RWPE2 (cell line): ENCODE results near the gene RAB33B.

Experiments
- ATAC-seq: fragments of 200-7000 bp; cut with Tn5 transposase; 3 replicates; pipeline ENCODE4 v1.9.1; 2021; ENCODE audit warnings: low read depth
- DNase-seq: peaks from one replicate; pipeline ENCODE4 v3.0.0-alpha.2; 2020; ENCODE audit warnings: low spot score
- H3K27ac ChIP-seq: fragments of 450-650 bp; 2 replicates; pipeline ENCODE4 v1.5.1; 2017; ENCODE audit warnings: mild to moderate bottlenecking; ENCODE audit not compliant: poor library complexity, severe bottlenecking
- H3K27me3 ChIP-seq: fragments of 250-450 bp; sonication (Bioruptor Pico); 2 replicates; pipeline ENCODE4 v1.5.1; 2021; ENCODE audit warnings: mild to moderate bottlenecking, moderate library complexity; ENCODE audit not compliant: insufficient read depth, poor library complexity, severe bottlenecking
- H3K36me3 ChIP-seq: fragments of 250-450 bp; sonication (Bioruptor Pico); 2 replicates; pipeline ENCODE4 v1.5.1; 2020; ENCODE audit warnings: low read depth, mild to moderate bottlenecking, moderate library complexity
- H3K4me1 ChIP-seq: fragments of 250-450 bp; sonication (Bioruptor Pico); 2 replicates; pipeline ENCODE4 v1.5.1; 2021; ENCODE audit warnings: mild to moderate bottlenecking, moderate library complexity; ENCODE audit not compliant: insufficient read depth, poor library complexity, severe bottlenecking
- H3K4me3 ChIP-seq: fragments of 250-450 bp; sonication (Bioruptor Pico); 2 replicates; pipeline ENCODE4 v1.5.1; 2021; ENCODE audit warnings: mild to moderate bottlenecking, moderate library complexity; ENCODE audit not compliant: severe bottlenecking
- H3K9me3 ChIP-seq: fragments of 250-450 bp; sonication (Bioruptor Pico); 2 replicates; pipeline ENCODE4 v1.5.1; 2021; ENCODE audit warnings: mild to moderate bottlenecking, moderate library complexity; ENCODE audit not compliant: severe bottlenecking
- TF ChIP-seq, protein P1 (sequence below): fragments of 450-650 bp; IDR thresholded peaks from one replicate; pipeline ENCODE4 v1.5.1; 2017; ENCODE audit warnings: mild to moderate bottlenecking, moderate library complexity; ENCODE audit not compliant: poor library complexity, severe bottlenecking

The RAB33B gene

DNA sequence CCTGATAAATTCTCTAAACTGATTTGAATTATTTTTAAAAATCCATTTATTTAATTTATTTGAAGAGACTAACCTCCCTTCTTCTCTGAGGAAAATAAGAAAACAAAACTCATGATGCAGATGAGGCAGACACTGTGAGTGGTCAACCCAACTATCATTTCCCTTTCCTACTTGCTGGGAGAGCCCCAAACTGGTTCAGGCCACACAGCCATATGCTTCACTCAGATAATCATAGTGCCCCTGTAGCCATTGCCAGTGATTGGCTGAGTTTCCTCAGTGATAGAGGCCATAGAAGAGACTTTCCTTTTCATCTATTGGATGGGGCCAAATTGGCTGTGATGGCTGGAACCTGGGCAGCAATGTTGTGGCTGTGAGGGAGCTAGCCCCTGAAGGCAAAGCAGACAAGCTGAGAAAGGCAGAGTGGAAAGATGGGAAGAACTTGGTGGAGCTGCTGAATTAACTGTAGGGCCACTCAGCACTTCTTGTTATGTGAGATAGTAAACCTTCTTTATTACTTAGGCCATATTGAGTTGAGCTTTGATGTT, 49.8 kb downstream of the RAB33B start:
- TF ChIP-seq, protein P1, sequence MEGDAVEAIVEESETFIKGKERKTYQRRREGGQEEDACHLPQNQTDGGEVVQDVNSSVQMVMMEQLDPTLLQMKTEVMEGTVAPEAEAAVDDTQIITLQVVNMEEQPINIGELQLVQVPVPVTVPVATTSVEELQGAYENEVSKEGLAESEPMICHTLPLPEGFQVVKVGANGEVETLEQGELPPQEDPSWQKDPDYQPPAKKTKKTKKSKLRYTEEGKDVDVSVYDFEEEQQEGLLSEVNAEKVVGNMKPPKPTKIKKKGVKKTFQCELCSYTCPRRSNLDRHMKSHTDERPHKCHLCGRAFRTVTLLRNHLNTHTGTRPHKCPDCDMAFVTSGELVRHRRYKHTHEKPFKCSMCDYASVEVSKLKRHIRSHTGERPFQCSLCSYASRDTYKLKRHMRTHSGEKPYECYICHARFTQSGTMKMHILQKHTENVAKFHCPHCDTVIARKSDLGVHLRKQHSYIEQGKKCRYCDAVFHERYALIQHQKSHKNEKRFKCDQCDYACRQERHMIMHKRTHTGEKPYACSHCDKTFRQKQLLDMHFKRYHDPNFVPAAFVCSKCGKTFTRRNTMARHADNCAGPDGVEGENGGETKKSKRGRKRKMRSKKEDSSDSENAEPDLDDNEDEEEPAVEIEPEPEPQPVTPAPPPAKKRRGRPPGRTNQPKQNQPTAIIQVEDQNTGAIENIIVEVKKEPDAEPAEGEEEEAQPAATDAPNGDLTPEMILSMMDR, result no peak
- no peak for ATAC-seq
- no peaks in the 10 kb centered on the region for H3K4me1 ChIP-seq
- H3K27me3 ChIP-seq, result no peaks in the 10 kb centered on the region
- no peak for DNase-seq
- H3K9me3 ChIP-seq, result no peaks in the 10 kb centered on the region
- H3K4me3 ChIP-seq, result no peak overlapping the region
- no peak overlapping the region for H3K27ac ChIP-seq
- peaks cover 14% of the 10 kb centered on the region; the same call in 1 of the 2 replicates for H3K36me3 ChIP-seq

DNA sequence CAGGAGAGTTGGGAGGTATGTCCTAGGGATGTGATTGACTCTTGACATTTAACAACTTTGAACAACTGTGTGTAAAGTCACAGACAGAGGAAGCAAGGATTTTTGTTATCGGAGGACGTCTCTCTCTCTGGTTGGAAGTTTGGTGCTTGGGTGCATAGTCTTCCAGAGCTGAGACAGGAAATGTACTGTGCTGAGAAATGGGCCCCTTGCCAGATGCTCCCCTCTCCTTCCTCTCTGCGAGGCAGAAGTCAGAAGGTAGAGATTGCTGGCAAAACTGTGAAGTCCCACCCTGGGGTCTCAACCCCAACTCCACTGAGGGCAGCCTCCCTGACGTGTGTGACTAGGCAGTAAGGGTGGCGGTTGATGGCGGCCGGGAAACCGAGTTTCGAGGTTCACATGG, 52.9 kb downstream of the RAB33B start:
- H3K27ac ChIP-seq, result no peak overlapping the region
- H3K27me3 ChIP-seq, result no peaks in the 10 kb centered on the region
- no peaks in the 10 kb centered on the region for H3K9me3 ChIP-seq
- H3K36me3 ChIP-seq, result peaks cover 32% of the 10 kb centered on the region
- H3K4me3 ChIP-seq, result no peak overlapping the region
- no peak for DNase-seq
- no peak for ATAC-seq
- TF ChIP-seq, protein P1, result no peak
- no peaks in the 10 kb centered on the region for H3K4me1 ChIP-seq

DNA sequence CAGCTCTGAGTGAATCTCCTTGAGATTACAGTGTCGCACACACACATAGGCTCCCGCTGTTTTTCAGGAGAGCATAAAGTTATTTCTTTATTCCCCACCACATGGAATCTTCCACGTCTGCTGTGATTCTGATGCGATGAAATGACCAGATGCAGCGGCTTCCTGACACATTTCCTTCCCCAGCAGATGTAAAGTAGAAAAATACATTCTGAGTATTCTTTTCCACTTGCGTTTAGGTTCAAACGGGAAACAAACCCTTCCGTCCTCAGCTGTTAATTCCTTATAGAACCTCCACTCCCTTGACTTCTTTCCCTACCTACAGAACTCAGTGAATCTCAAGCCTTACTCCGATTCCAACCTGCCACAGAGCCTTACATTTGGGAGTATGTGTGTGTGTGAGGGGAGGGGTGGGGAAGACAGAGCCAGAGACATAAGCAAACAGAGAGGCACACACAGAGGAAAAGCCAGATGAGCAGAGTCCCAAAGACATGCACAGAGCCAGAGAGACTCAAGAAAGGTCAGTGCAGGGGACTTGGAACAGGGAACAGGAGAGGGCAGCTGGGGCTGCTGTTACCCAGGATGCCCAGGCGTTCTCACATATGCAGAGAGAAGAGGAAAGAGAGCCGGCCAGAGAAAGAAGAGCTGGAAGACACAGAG, 54.8 kb downstream of the RAB33B start:
- TF ChIP-seq, protein P1, result no peak
- Histone ChIP-seq H3K4me3 (no peak overlapping the region), H3K36me3 (peaks cover 45% of the 10 kb centered on the region), H3K4me1 (no peaks in the 10 kb centered on the region), H3K27ac (no peak overlapping the region), H3K9me3 (no peaks in the 10 kb centered on the region), H3K27me3 (no peaks in the 10 kb centered on the region)
- no peak for ATAC-seq
- DNase-seq, result no peak

DNA sequence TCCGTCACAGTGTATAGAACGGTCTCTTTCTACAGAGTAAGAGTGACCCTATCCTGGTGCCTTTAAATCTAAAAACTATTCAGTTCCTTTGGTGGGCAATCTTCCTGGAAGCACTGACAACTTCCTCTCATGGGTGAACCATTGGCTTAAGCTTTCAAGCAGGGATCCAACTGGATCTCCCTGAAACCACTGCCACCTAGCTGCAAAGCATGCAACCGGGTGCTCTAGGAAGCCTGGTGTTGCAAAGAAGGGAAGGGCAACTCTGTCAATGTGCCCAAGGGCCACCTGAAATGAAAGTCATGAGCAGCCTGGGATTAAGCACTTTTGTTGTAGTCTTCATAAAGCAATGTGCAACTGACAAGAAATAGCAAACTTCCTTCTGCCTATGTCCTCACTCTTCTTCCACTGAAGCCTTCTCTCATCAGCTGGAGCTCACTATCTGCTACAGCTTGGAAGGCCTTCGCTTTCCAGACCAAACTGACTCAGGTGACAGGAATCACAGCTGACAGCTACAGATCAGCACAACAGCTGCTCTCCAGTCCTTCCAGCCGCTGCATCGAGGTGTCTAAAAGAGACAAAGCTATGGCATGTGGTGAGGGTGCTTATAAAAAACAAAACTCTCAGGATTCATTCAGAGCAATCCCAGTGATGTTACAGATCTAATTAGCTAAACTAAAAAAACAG, 55.9 kb downstream of the RAB33B start:
- Histone ChIP-seq H3K4me1 (no peaks in the 10 kb centered on the region), H3K4me3 (no peak overlapping the region), H3K36me3 (peaks cover 55% of the 10 kb centered on the region), H3K9me3 (no peaks in the 10 kb centered on the region), H3K27ac (no peak overlapping the region), H3K27me3 (no peaks in the 10 kb centered on the region)
- ATAC-seq, result no peak; the same call in 2 of the 3 replicates
- DNase-seq, result no peak
- TF ChIP-seq, protein P1, result peak; percentile 48
